Middle frontal gyrus (tissue), 1 donor: ENCODE measurements around the gene ROR2.
"Not testable (repeated sequence)": the region's sequence is repeated elsewhere in the genome, so short reads cannot be mapped to it uniquely, and the experiment has no call there.

ENCODE experiments used
- DNase-seq: peaks from one replicate; pipeline ENCODE4 v3.0.0-alpha.2; 2015; ENCODE audit warnings: low spot score; ENCODE audit errors: extremely low spot score

ROR2 gene

GRCh38 chr9:91800473-91801030, 149.5 kb downstream of the ROR2 start:
- no peak for DNase-seq

- DNase-seq = no peak
These were observed 150.8 kb downstream of the ROR2 start for GRCh38 chr9:91799113-91799744.

- DNase-seq = not testable (repeated sequence)
These were observed 151.5 kb downstream of the ROR2 start for GRCh38 chr9:91798273-91799112.

- DNase-seq = not testable (repeated sequence)
These were observed 152.5 kb downstream of the ROR2 start for GRCh38 chr9:91797517-91797916.

GRCh38 chr9:91796516-91796915, 153.5 kb downstream of the ROR2 start:
- DNase-seq = not testable (repeated sequence)

- no peak for DNase-seq
These were observed 154.3 kb downstream of the ROR2 start for GRCh38 chr9:91795598-91796241.

GRCh38 chr9:91793371-91793770, 156.7 kb downstream of the ROR2 start:
- not testable (repeated sequence) for DNase-seq

- DNase-seq = no peak
These were observed 159.1 kb downstream of the ROR2 start for GRCh38 chr9:91790917-91791316.

GRCh38 chr9:91789941-91790340, 160.1 kb downstream of the ROR2 start:
- DNase-seq = no peak

GRCh38 chr9:91787931-91788330, 162.1 kb downstream of the ROR2 start:
- DNase-seq = no peak

GRCh38 chr9:91786132-91786896, 163.7 kb downstream of the ROR2 start:
- DNase-seq = no peak

- DNase-seq = no peak
These were observed 164.6 kb downstream of the ROR2 start for GRCh38 chr9:91785447-91785842.

- no peak for DNase-seq
These were observed 165.2 kb downstream of the ROR2 start for GRCh38 chr9:91784673-91785446.

GRCh38 chr9:91783876-91784672, 166.0 kb downstream of the ROR2 start:
- DNase-seq = no peak

- no peak for DNase-seq
These were observed 166.6 kb downstream of the ROR2 start for GRCh38 chr9:91783411-91783810.

- DNase-seq = no peak
These were observed 167.3 kb downstream of the ROR2 start for GRCh38 chr9:91782708-91783214.

- DNase-seq = no peak
These were observed 168.1 kb downstream of the ROR2 start for GRCh38 chr9:91781906-91782305.

GRCh38 chr9:91781116-91781515, 168.9 kb downstream of the ROR2 start:
- DNase-seq = no peak

- DNase-seq = no peak
These were observed 172.0 kb downstream of the ROR2 start for GRCh38 chr9:91778031-91778430.
